ENCODE results near the gene LGALS12.

DNA sequence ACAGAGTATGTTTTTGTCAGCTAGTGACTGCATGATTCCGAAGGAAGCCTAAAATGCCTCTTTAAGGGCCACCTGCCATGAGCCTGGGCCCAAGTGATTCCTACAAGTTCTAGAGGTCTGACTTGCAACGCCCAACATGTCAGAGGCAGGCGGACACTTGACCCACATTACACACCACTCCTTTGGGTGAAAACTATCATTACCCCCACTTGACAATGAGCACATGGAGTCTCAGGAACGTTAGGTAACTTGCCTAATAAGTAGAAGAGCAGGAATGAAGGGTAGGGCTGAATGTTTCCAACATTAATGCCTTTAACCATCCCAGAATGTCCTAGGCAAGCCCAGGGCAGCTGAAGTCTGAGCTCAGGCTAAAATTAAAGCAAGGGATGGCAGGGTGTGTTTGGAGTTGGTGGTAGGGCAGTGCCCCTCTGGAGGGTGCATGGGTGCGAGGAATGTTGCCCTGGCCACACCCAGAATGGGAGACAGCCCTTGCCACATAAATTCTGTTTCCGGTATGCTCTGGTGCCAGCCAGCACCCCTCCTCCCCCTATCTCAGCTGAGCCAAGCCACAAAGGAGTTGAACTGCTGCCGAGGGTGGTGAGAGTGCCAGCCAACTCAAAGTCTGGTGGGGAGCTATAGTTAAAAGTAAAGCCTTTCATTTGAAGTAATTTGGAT lies 54.8 kb downstream of the LGALS12 start:
- TF ChIP-seq POLR2A (IDR thresholded peaks at IDR 0.05; ENCODE audit: low read length): no peak
- no peak for TF ChIP-seq GATA1 (IDR thresholded peaks at IDR 0.05; ENCODE audit: low read depth, low read length)

All from erythroblast (primary cell).